ACC112 (cell line): Measurements from ENCODE around the gene SPDEF.

Experiments
- H2AFZ ChIP-seq: fragments of 200-600 bp; sonication (generic); one replicate; pipeline ENCODE4 v1.6.0; 2017; ENCODE audit warnings: antibody characterized with exemption, low read length; ENCODE audit not compliant: unreplicated experiment
- H3K27ac ChIP-seq: fragments of 200-600 bp; sonication (generic); 2 replicates; pipeline ENCODE4 v1.5.1; 2014; ENCODE audit warnings: low read depth, mild to moderate bottlenecking, antibody characterized with exemption, low read length, moderate library complexity
- H3K27me3 ChIP-seq: fragments of 200-600 bp; sonication (generic); 2 replicates; pipeline ENCODE4 v1.6.1; 2014; ENCODE audit warnings: mild to moderate bottlenecking, antibody characterized with exemption, low read length, moderate library complexity, mixed read lengths; ENCODE audit not compliant: insufficient read depth
- H3K36me3 ChIP-seq: fragments of 200-600 bp; sonication (generic); 2 replicates; pipeline ENCODE4 v1.6.1; 2016; ENCODE audit warnings: mild to moderate bottlenecking, antibody characterized with exemption, low read length, moderate library complexity, mixed read lengths; ENCODE audit not compliant: insufficient read depth
- H3K4me1 ChIP-seq: fragments of 200-600 bp; sonication (generic); one replicate; pipeline ENCODE4 v1.6.1; 2016; ENCODE audit warnings: low read length, mixed read lengths; ENCODE audit not compliant: insufficient read depth, unreplicated experiment, control insufficient read depth
- H3K4me3 ChIP-seq: fragments of 200-600 bp; sonication (generic); 2 replicates; pipeline ENCODE4 v1.5.1; 2014; ENCODE audit warnings: mild to moderate bottlenecking, low read depth, low read length
- H3K79me2 ChIP-seq: fragments of 200-600 bp; sonication (generic); one replicate; pipeline ENCODE4 v1.6.0; 2016; ENCODE audit warnings: low read length; ENCODE audit not compliant: control insufficient read depth, unreplicated experiment, insufficient read depth

SPDEF gene

GRCh38 chr6:34519971-34520644 lies 36.0 kb downstream of the SPDEF start:
- H3K27me3 ChIP-seq: peaks cover 3% of the 10 kb centered on the region
- H3K27ac ChIP-seq: no peak overlapping the region
- H2AFZ ChIP-seq: no peak overlapping the region
- H3K79me2 ChIP-seq: no peaks in the 10 kb centered on the region
- H3K4me1 ChIP-seq: no peaks in the 10 kb centered on the region
- no peak overlapping the region for H3K4me3 ChIP-seq
- H3K36me3 ChIP-seq: no peaks in the 10 kb centered on the region

- Histone ChIP-seq H3K36me3 (no peaks in the 10 kb centered on the region), H3K79me2 (no peaks in the 10 kb centered on the region)
These were observed 37.3 kb downstream of the SPDEF start for GRCh38 chr6:34518669-34519365.

GRCh38 chr6:34517966-34518365 lies 38.2 kb downstream of the SPDEF start:
- H3K27me3 ChIP-seq: peaks cover 17% of the 10 kb centered on the region
- no peak overlapping the region for H3K4me3 ChIP-seq
- H2AFZ ChIP-seq: no peak overlapping the region
- no peaks in the 10 kb centered on the region for H3K36me3 ChIP-seq
- no peaks in the 10 kb centered on the region for H3K4me1 ChIP-seq
- H3K79me2 ChIP-seq: no peaks in the 10 kb centered on the region
- no peak overlapping the region for H3K27ac ChIP-seq

More at GRCh38 chr6:34518669-34519365, 37.3 kb downstream of the SPDEF start:
- Histone ChIP-seq H3K27me3 (peaks cover 16% of the 10 kb centered on the region), H3K4me3 (no peak overlapping the region), H2AFZ (no peak overlapping the region), H3K27ac (no peak overlapping the region), H3K4me1 (no peaks in the 10 kb centered on the region)

- no peaks in the 10 kb centered on the region for H3K36me3 ChIP-seq
- no peaks in the 10 kb centered on the region for H3K79me2 ChIP-seq
- no peaks in the 10 kb centered on the region for H3K4me1 ChIP-seq
- H3K27me3 ChIP-seq: peaks cover 17% of the 10 kb centered on the region
- H3K27ac ChIP-seq: no peak overlapping the region
- H2AFZ ChIP-seq: no peak overlapping the region
- H3K4me3 ChIP-seq: no peak overlapping the region
These were observed 38.7 kb downstream of the SPDEF start for GRCh38 chr6:34517461-34517881.

GRCh38 chr6:34516391-34517324 lies 39.5 kb downstream of the SPDEF start:
- no peaks in the 10 kb centered on the region for H3K79me2 ChIP-seq
- no peaks in the 10 kb centered on the region for H3K36me3 ChIP-seq
- H3K4me1 ChIP-seq: no peaks in the 10 kb centered on the region
- H3K27me3 ChIP-seq: peaks cover 17% of the 10 kb centered on the region
- H3K4me3 ChIP-seq: no peak overlapping the region
- H2AFZ ChIP-seq: no peak overlapping the region
- H3K27ac ChIP-seq: no peak overlapping the region

GRCh38 chr6:34515473-34516387 lies 40.4 kb downstream of the SPDEF start:
- H3K27ac ChIP-seq: no peak overlapping the region
- no peaks in the 10 kb centered on the region for H3K79me2 ChIP-seq
- peaks cover 17% of the 10 kb centered on the region for H3K27me3 ChIP-seq
- no peaks in the 10 kb centered on the region for H3K4me1 ChIP-seq
- no peaks in the 10 kb centered on the region for H3K36me3 ChIP-seq
- no peak overlapping the region for H2AFZ ChIP-seq
- no peak overlapping the region for H3K4me3 ChIP-seq

GRCh38 chr6:34514593-34515472 lies 41.3 kb downstream of the SPDEF start:
- Histone ChIP-seq H3K4me3 (no peak overlapping the region), H3K4me1 (no peaks in the 10 kb centered on the region), H3K27me3 (peaks cover 20% of the 10 kb centered on the region), H3K27ac (no peak overlapping the region), H3K79me2 (no peaks in the 10 kb centered on the region), H3K36me3 (no peaks in the 10 kb centered on the region), H2AFZ (no peak overlapping the region)

GRCh38 chr6:34514112-34514511 lies 42.0 kb downstream of the SPDEF start:
- Histone ChIP-seq H3K27ac (no peak overlapping the region), H3K4me1 (no peaks in the 10 kb centered on the region), H2AFZ (no peak overlapping the region), H3K79me2 (no peaks in the 10 kb centered on the region), H3K36me3 (no peaks in the 10 kb centered on the region), H3K27me3 (peaks cover 24% of the 10 kb centered on the region), H3K4me3 (no peak overlapping the region)

- Histone ChIP-seq H3K4me3 (no peak overlapping the region), H3K27me3 (peaks cover 25% of the 10 kb centered on the region), H3K27ac (no peak overlapping the region), H3K4me1 (no peaks in the 10 kb centered on the region), H3K79me2 (no peaks in the 10 kb centered on the region), H3K36me3 (no peaks in the 10 kb centered on the region), H2AFZ (no peak overlapping the region)
These were observed 42.5 kb downstream of the SPDEF start for GRCh38 chr6:34513646-34514045.
